Keratinocyte (primary cell): ENCODE results near the gene ITIH5. TPM values are rescaled to one million over a fixed set of nuclear protein-coding genes. Genes with fewer than 3 reads are reported as not detected.

Experiments used
- DNase-seq: peaks from one replicate; pipeline ENCODE4 v3.0.0-alpha.2; 2011; ENCODE audit warnings: low read depth, missing footprints, low spot score
- FAIRE-seq: peaks from 2 replicates; lab custom pipeline; 2011; peaks lifted over from hg19 to GRCh38; lab: Jason Lieb, UNC
- H2AFZ ChIP-seq: 2 replicates; pipeline ENCODE4 v1.6.0; 2012; ENCODE audit warnings: low read length, control low read depth, inconsistent platforms; ENCODE audit not compliant: control insufficient read depth
- H3K27ac ChIP-seq: 2 replicates; pipeline ENCODE4 v1.5.1; 2011; ENCODE audit warnings: low read length; ENCODE audit not compliant: control insufficient read depth, insufficient read depth
- H3K27me3 ChIP-seq: 3 replicates; pipeline ENCODE4 v1.6.0; 2011; ENCODE audit warnings: low read length; ENCODE audit not compliant: control insufficient read depth, insufficient read depth; ENCODE audit errors: extremely low read depth
- H3K36me3 ChIP-seq, 2 experiments: 2 replicates in 1 of 2; 3 replicates in 1 of 2; pipeline ENCODE4 v1.5.1; 2011; ENCODE audit warnings: low read length in 2 of 2, mild to moderate bottlenecking in 1 of 2; ENCODE audit not compliant: control insufficient read depth in 2 of 2, insufficient read depth in 2 of 2; ENCODE audit errors: extremely low read depth in 1 of 2
- H3K4me1 ChIP-seq: 3 replicates; pipeline ENCODE4 v1.5.1; 2011; ENCODE audit warnings: low read length; ENCODE audit not compliant: control insufficient read depth, insufficient read depth; ENCODE audit errors: extremely low read depth
- H3K4me2 ChIP-seq: 3 replicates; pipeline ENCODE4 v1.6.0; 2011; ENCODE audit warnings: low read depth, low read length; ENCODE audit not compliant: control insufficient read depth, insufficient read depth; ENCODE audit errors: extremely low read depth
- H3K4me3 ChIP-seq, 3 experiments: fragments of 200-600 bp in 1 of 3; sonication (generic) in 1 of 3; 2 replicates in 2 of 3; 3 replicates in 1 of 3; pipeline ENCODE4 v1.5.1; 2011 to 2016; ENCODE audit warnings: low read length in 3 of 3, mild to moderate bottlenecking in 3 of 3, control low read depth in 2 of 3, inconsistent platforms in 1 of 3, low read depth in 1 of 3, mixed read lengths in 1 of 3, mixed run types in 1 of 3, moderate library complexity in 1 of 3; ENCODE audit not compliant: control insufficient read depth in 2 of 3, insufficient read depth in 2 of 3; ENCODE audit errors: extremely low read depth in 1 of 3
- H3K79me2 ChIP-seq: 2 replicates; pipeline ENCODE4 v1.6.0; 2012; ENCODE audit warnings: low read length; ENCODE audit not compliant: control insufficient read depth, insufficient read depth
- H3K9ac ChIP-seq: 3 replicates; pipeline ENCODE4 v1.6.0; 2011; ENCODE audit warnings: low read length; ENCODE audit not compliant: control insufficient read depth, insufficient read depth; ENCODE audit errors: extremely low read depth
- H3K9me1 ChIP-seq: 3 replicates; pipeline ENCODE4 v1.6.0; 2011; ENCODE audit warnings: low read length; ENCODE audit not compliant: control insufficient read depth, insufficient read depth; ENCODE audit errors: extremely low read depth
- H3K9me3 ChIP-seq: 2 replicates; pipeline ENCODE4 v1.5.1; 2012; ENCODE audit warnings: low read depth, low read length; ENCODE audit not compliant: control insufficient read depth
- H4K20me1 ChIP-seq: 3 replicates; pipeline ENCODE4 v1.6.0; 2011; ENCODE audit warnings: low read length; ENCODE audit not compliant: control insufficient read depth, insufficient read depth; ENCODE audit errors: extremely low read depth
- EZH2 ChIP-seq: IDR thresholded peaks from one replicate; pipeline ENCODE4 v1.6.1; 2012; ENCODE audit warnings: inconsistent platforms, mild to moderate bottlenecking, low read length, moderate library complexity
- dilution Hi-C: fragments of 300-500 bp; cut with MboI; formaldehyde crosslinking; loops from one replicate; pipeline ENCODE4 v1.7.0; 2020; ENCODE audit warnings: low sequenced_read_pairs; ENCODE audit not compliant: extremely low pct_ligation_motif_present
- polyA plus RNA-seq, 5 experiments: library from polyadenylated mRNA; depleted of rRNA in 3 of 5; stranded (reverse) in 3 of 5; stranded (forward) in 1 of 5; unstranded in 1 of 5; fragments of >200 nt; gene quantifications; 1 replicate in 1 of 5; 2 replicates in 3 of 5; 3 replicates in 1 of 5; pipeline versions ENCODE4 v1.2.1 to v1.2.3, GENCODE V29; 2011 to 2012; ENCODE audit warnings: missing spikeins in 2 of 5, low read depth in 1 of 5, low replicate concordance in 1 of 5
- TF ChIP-seq, protein P1 (sequence below), 3 experiments: IDR thresholded peaks in 1 of 3; conservative IDR thresholded peaks in 1 of 3; optimal IDR thresholded peaks in 1 of 3; 2 replicates in 2 of 3; 3 replicates in 1 of 3; pipeline versions ENCODE3 to v1.5.1; 2011; ENCODE audit warnings: low read length in 3 of 3, mild to moderate bottlenecking in 3 of 3, moderate library complexity in 2 of 3, control low read depth in 1 of 3, inconsistent platforms in 1 of 3; ENCODE audit not compliant: insufficient read depth in 2 of 3; ENCODE audit errors: extremely low read depth in 1 of 3

Gene ITIH5
- polyA plus RNA-seq, 1 donor (not counting 4 experiments of a cell fraction or from before 2014, with no cell fraction given) = not detected

DNA sequence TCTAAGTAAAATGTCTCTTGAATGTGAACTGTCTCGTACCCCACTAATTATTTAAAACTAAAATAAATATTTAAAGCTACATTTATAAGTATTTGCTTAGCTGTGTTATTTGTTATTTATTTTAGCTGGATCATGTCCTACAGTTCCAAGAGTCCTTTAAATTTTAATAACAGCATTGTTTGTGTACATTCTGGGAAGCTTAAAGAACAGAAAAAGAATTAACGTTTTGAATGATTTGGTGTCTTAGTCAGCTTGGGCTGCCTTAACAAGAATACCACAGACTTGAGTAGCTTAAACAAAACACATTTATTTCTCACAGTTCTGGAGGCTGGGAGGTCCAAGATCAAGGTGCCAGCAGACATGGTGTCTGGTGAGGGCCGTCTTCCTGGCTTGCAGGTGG lies 107.4 kb downstream of the ITIH5 start:
- Histone ChIP-seq H3K9me1 (no peaks in the 10 kb centered on the region), H3K9me3 (no peaks in the 10 kb centered on the region), H4K20me1 (no peaks in the 10 kb centered on the region), H3K4me3 (no peak overlapping the region), H3K79me2 (no peaks in the 10 kb centered on the region), H2AFZ (no peak overlapping the region), H3K4me1 (no peaks in the 10 kb centered on the region), H3K36me3 (no peaks in the 10 kb centered on the region), H3K27me3 (peaks cover 12% of the 10 kb centered on the region), H3K4me2 (no peak overlapping the region), H3K9ac (no peak overlapping the region), H3K27ac (no peak overlapping the region)
- DNase-seq = no peak
- dilution Hi-C loops = no loop called here
- TF ChIP-seq EZH2 = no peak
- TF ChIP-seq, protein P1, sequence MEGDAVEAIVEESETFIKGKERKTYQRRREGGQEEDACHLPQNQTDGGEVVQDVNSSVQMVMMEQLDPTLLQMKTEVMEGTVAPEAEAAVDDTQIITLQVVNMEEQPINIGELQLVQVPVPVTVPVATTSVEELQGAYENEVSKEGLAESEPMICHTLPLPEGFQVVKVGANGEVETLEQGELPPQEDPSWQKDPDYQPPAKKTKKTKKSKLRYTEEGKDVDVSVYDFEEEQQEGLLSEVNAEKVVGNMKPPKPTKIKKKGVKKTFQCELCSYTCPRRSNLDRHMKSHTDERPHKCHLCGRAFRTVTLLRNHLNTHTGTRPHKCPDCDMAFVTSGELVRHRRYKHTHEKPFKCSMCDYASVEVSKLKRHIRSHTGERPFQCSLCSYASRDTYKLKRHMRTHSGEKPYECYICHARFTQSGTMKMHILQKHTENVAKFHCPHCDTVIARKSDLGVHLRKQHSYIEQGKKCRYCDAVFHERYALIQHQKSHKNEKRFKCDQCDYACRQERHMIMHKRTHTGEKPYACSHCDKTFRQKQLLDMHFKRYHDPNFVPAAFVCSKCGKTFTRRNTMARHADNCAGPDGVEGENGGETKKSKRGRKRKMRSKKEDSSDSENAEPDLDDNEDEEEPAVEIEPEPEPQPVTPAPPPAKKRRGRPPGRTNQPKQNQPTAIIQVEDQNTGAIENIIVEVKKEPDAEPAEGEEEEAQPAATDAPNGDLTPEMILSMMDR (optimal IDR thresholded peaks at IDR 0.05 in 1 of 3, IDR thresholded peaks at IDR 0.05 in 1 of 3, conservative IDR thresholded peaks at IDR 0.05 in 1 of 3; ENCODE audit: extremely low read depth in 1 of 3, insufficient read depth in 2 of 3, low read length in 3 of 3) = no peak
- FAIRE-seq = no peak

DNA sequence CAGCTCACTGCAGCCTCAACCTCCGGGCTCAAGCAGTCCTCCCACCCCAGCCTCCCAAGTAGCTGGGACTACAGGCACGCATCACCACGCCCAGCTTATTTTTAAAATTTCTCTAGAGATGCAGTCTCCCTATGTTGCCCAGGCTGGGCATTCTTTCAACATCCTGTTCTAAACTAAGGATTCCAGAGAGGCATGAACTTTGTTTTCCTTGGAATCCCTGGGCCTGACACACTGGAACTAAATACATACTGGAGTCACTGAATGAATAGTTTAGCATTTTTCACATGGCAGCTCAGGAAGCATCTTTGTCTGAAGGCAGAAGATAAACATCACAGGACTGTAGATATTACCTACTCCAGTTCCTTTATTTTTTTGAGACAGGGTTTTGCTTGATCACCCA lies 108.7 kb downstream of the ITIH5 start:
- FAIRE-seq (no peak), DNase-seq (no peak)
- Histone ChIP-seq H2AFZ (no peak overlapping the region), H3K27me3 (peaks cover 12% of the 10 kb centered on the region), H3K9ac (no peak overlapping the region), H3K27ac (no peak overlapping the region), H3K36me3 (no peaks in the 10 kb centered on the region), H3K79me2 (no peaks in the 10 kb centered on the region), H4K20me1 (no peaks in the 10 kb centered on the region), H3K4me1 (no peaks in the 10 kb centered on the region), H3K9me1 (no peaks in the 10 kb centered on the region), H3K9me3 (no peaks in the 10 kb centered on the region), H3K4me2 (no peak overlapping the region), H3K4me3 (no peak overlapping the region)
- dilution Hi-C loops = no loop called here
- TF ChIP-seq, protein P1 (optimal IDR thresholded peaks at IDR 0.05 in 1 of 3, IDR thresholded peaks at IDR 0.05 in 1 of 3, conservative IDR thresholded peaks at IDR 0.05 in 1 of 3; ENCODE audit: extremely low read depth in 1 of 3, insufficient read depth in 2 of 3, low read length in 3 of 3) = no peak
- TF ChIP-seq EZH2 = no peak
